HepG2 (cell line): ENCODE measurements around the gene NRN1L. TPM values are rescaled to one million over a fixed set of nuclear protein-coding genes. Genes with fewer than 3 reads are reported as not detected.

Source experiments
- BRD4 ChIP-seq: sonication (generic); formaldehyde crosslinking; IDR thresholded peaks from 2 replicates; pipeline ENCODE4 v1.4.0; 2020; ENCODE audit warnings: missing genetic modification reagents
- DR1 ChIP-seq: sonication (generic); formaldehyde crosslinking; IDR thresholded peaks from 2 replicates; pipeline ENCODE4 v1.8.0; 2021; ENCODE audit warnings: mild to moderate bottlenecking, missing genetic modification reagents, inconsistent platforms
- DRAP1 ChIP-seq: IDR thresholded peaks from 2 replicates; pipeline ENCODE4 v1.6.1; 2016; ENCODE audit warnings: missing genetic modification reagents, missing compliant biosample characterization
- ESRRA ChIP-seq: sonication (generic); formaldehyde crosslinking; IDR thresholded peaks from 2 replicates; pipeline ENCODE4 v1.5.1; 2020; ENCODE audit warnings: mild to moderate bottlenecking, low read depth, missing genetic modification reagents
- JUNB ChIP-seq: sonication (generic); formaldehyde crosslinking; IDR thresholded peaks from 2 replicates; pipeline ENCODE4 v1.8.0; 2022; ENCODE audit warnings: missing genetic modification reagents, mild to moderate bottlenecking, borderline replicate concordance
- MTERF4 ChIP-seq: sonication (generic); formaldehyde crosslinking; IDR thresholded peaks from 2 replicates; pipeline ENCODE4 v1.8.0; 2023; ENCODE audit warnings: mild to moderate bottlenecking, missing genetic modification reagents
- NFE2L2 ChIP-seq: fragments of 150-350 bp; IDR thresholded peaks from 2 replicates; pipeline ENCODE4 v1.6.1; 2014; ENCODE audit warnings: low read length
- RFX3 ChIP-seq: IDR thresholded peaks from 2 replicates; pipeline ENCODE4 v1.6.1; 2016; ENCODE audit warnings: missing biosample characterization, missing genetic modification reagents
- RXRB ChIP-seq: IDR thresholded peaks from 2 replicates; pipeline ENCODE4 v1.6.1; 2016; ENCODE audit warnings: borderline replicate concordance, missing genetic modification reagents, missing compliant biosample characterization
- SSRP1 ChIP-seq: IDR thresholded peaks from 2 replicates; pipeline ENCODE4 v1.6.1; 2016; ENCODE audit warnings: control low read depth
- ZEB1 ChIP-seq: IDR thresholded peaks from 2 replicates; pipeline ENCODE4 v1.6.1; 2012; ENCODE audit warnings: mild to moderate bottlenecking, low read depth, inconsistent platforms; ENCODE audit not compliant: insufficient replicate concordance
- ZNF556 ChIP-seq: sonication (generic); formaldehyde crosslinking; IDR thresholded peaks from 2 replicates; pipeline ENCODE4 v1.4.0; 2020; ENCODE audit warnings: mild to moderate bottlenecking, missing genetic modification reagents, borderline replicate concordance
- ZNF607 ChIP-seq: sonication (generic); formaldehyde crosslinking; IDR thresholded peaks from 2 replicates; pipeline ENCODE4 v1.5.1; 2020; ENCODE audit warnings: missing genetic modification reagents, mild to moderate bottlenecking, borderline replicate concordance
- ZNF646 ChIP-seq: sonication (generic); formaldehyde crosslinking; IDR thresholded peaks from 2 replicates; pipeline ENCODE4 v1.9.0; 2021; ENCODE audit warnings: mild to moderate bottlenecking, missing genetic modification reagents
- ZNF839 ChIP-seq: sonication (generic); formaldehyde crosslinking; IDR thresholded peaks from 2 replicates; pipeline ENCODE4 v1.4.0; 2020; ENCODE audit warnings: missing genetic modification reagents, mild to moderate bottlenecking, borderline replicate concordance
- ZSCAN12 ChIP-seq: sonication (generic); formaldehyde crosslinking; IDR thresholded peaks from 2 replicates; pipeline ENCODE4 v1.9.0; 2021; ENCODE audit warnings: mild to moderate bottlenecking, missing genetic modification reagents
- polyA plus RNA-seq, 8 experiments: library from polyadenylated mRNA; depleted of rRNA in 3 of 8; stranded (reverse) in 7 of 8; unstranded in 1 of 8; fragments of >200 nt; fragmentation: Illumina TruSeq in 4 of 8; extraction: Trizol in 4 of 8; gene quantifications; 2 replicates each; pipeline versions ENCODE4 v1.2.1 to v1.2.3, GENCODE V29; 2011 to 2016; ENCODE audit warnings: low read depth in 4 of 8, missing spikeins in 1 of 8, mixed read lengths in 1 of 8; ENCODE audit not compliant: insufficient read depth in 1 of 8
- total RNA-seq, 5 experiments: library from RNA; depleted of rRNA; stranded (reverse); fragments of >200 nt; fragmentation: Illumina TruSeq; extraction: Trizol; gene quantifications; 2 replicates each; pipeline ENCODE4 v1.2.3, GENCODE V29; 2016; ENCODE audit warnings: low read depth in 1 of 5
- TF ChIP-seq, protein P1 (sequence below): sonication (generic); formaldehyde crosslinking; IDR thresholded peaks from 2 replicates; pipeline ENCODE4 v1.4.0; 2020; ENCODE audit warnings: missing genetic modification reagents, low read depth, mild to moderate bottlenecking, borderline replicate concordance
- TF ChIP-seq, protein P2 (sequence below): sonication (generic); formaldehyde crosslinking; IDR thresholded peaks from 2 replicates; pipeline ENCODE4 v1.4.0; 2020; ENCODE audit warnings: low read depth, mild to moderate bottlenecking, missing genetic modification reagents
- TF ChIP-seq, protein P3 (sequence below): sonication (generic); formaldehyde crosslinking; IDR thresholded peaks from 2 replicates; pipeline ENCODE4 v1.5.0; 2020; ENCODE audit warnings: missing genetic modification reagents

The NRN1L gene
- total and polyA plus RNA-seq, 2 of the 13 experiments (the other 11 are each of a cell fraction or from before 2014, with no cell fraction given) = 0.53 to 1.2 TPM

DNA sequence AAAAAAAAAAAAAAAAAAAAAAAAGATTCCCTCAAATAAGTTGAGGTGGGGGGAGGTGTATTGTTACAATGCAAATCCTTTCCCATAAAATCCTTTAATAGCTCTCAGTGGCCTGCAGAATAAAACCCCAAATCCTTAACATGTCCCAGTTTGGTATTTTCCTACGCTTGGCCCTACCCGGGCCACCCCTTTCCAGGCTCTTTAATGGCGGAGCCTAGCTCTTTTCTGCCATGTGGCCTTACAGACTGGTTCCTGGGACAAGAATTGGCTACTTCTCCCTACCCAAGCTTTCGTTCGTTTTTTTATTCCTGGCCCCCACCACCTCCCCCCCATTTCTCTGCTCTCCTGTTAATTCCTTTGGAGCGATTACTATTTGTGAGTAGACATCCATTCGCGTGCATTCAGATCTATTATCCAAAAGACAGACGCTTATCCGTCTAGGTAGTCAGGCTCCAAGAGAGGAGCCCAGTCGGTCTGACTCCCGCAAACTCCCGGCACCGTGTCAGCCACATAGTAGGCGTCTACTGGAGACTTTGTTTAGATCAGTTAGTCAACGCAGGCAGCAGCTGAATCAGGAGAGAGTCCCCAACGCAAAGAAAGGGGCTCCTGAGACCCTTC lies 43.4 kb upstream of the NRN1L start (continued):
- TF ChIP-seq NFE2L2 (no peak), MTERF4 (CRISPR knock-in tag) (no peak), ZNF646 (0 out of 2 replicates have a peak, but pooled peaks have one; percentile 19), RXRB (CRISPR knock-in tag) (no peak), RFX3 (CRISPR knock-in tag) (no peak), ZSCAN12 (CRISPR knock-in tag) (no peak), DRAP1 (CRISPR knock-in tag) (no peak), ESRRA (CRISPR knock-in tag) (no peak), JUNB (CRISPR knock-in tag) (no peak), ZEB1 (peak; percentile 76), SSRP1 (no peak), ZNF607 (peak; percentile 79; the same call in 1 of the 2 replicates), DR1 (CRISPR knock-in tag) (no peak), BRD4 (CRISPR knock-in tag) (0 out of 2 replicates have a peak, but pooled peaks have one; percentile 1), ZNF839 (CRISPR knock-in tag) (no peak), ZNF556 (CRISPR knock-in tag) (no peak)
- TF ChIP-seq, protein P1, sequence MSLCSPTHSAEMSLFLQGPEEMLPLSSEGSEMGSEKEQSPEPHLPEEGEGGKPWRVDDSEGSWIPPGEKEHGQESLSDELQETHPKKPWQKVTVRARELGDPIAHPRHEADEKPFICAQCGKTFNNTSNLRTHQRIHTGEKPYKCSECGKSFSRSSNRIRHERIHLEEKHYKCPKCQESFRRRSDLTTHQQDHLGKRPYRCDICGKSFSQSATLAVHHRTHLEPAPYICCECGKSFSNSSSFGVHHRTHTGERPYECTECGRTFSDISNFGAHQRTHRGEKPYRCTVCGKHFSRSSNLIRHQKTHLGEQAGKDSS = no peak
- TF ChIP-seq, protein P2, sequence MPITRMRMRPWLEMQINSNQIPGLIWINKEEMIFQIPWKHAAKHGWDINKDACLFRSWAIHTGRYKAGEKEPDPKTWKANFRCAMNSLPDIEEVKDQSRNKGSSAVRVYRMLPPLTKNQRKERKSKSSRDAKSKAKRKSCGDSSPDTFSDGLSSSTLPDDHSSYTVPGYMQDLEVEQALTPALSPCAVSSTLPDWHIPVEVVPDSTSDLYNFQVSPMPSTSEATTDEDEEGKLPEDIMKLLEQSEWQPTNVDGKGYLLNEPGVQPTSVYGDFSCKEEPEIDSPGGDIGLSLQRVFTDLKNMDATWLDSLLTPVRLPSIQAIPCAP (CRISPR knock-in tag) = no peak
- TF ChIP-seq, protein P3, sequence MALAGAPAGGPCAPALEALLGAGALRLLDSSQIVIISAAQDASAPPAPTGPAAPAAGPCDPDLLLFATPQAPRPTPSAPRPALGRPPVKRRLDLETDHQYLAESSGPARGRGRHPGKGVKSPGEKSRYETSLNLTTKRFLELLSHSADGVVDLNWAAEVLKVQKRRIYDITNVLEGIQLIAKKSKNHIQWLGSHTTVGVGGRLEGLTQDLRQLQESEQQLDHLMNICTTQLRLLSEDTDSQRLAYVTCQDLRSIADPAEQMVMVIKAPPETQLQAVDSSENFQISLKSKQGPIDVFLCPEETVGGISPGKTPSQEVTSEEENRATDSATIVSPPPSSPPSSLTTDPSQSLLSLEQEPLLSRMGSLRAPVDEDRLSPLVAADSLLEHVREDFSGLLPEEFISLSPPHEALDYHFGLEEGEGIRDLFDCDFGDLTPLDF (CRISPR knock-in tag) = no peak
